ENCODE data around the gene QRICH1.

Gene QRICH1

GRCh38 chr3:49027634-49028033 lies 66.2 kb downstream of the QRICH1 start:
- H3K36me3 ChIP-seq (ENCODE audit: control insufficient read depth, insufficient read depth, low read length), result peaks cover 34% of the 10 kb centered on the region
- no peak for DNase-seq (ENCODE audit: extremely low read depth, insufficient read length)
- peak overlapping the region; percentile 84; the same call in 1 of the 2 replicates for H3K4me3 ChIP-seq (replicated peaks; ENCODE audit: low read depth, low read length)
- H3K27me3 ChIP-seq (replicated peaks; ENCODE audit: control insufficient read depth, insufficient read depth, low read length), result no peaks in the 10 kb centered on the region
- TF ChIP-seq CTCF (IDR thresholded peaks at IDR 0.05; ENCODE audit: insufficient read depth, low read length, poor library complexity, severe bottlenecking), result no peak

- no peak overlapping the region for H3K4me3 ChIP-seq (replicated peaks; ENCODE audit: low read depth, low read length)
- peaks cover 30% of the 10 kb centered on the region for H3K36me3 ChIP-seq (ENCODE audit: control insufficient read depth, insufficient read depth, low read length)
- no peak for TF ChIP-seq CTCF (IDR thresholded peaks at IDR 0.05; ENCODE audit: insufficient read depth, low read length, poor library complexity, severe bottlenecking)
Measured at GRCh38 chr3:49026536-49026935, 67.3 kb downstream of the QRICH1 start.

GRCh38 chr3:49025793-49026520 lies 67.9 kb downstream of the QRICH1 start:
- no peak for DNase-seq (ENCODE audit: extremely low read depth, insufficient read length)
- Histone ChIP-seq H3K36me3 (ENCODE audit: control insufficient read depth, insufficient read depth, low read length) (peaks cover 28% of the 10 kb centered on the region), H3K4me3 (replicated peaks; ENCODE audit: low read depth, low read length) (no peak overlapping the region), H3K27me3 (replicated peaks; ENCODE audit: control insufficient read depth, insufficient read depth, low read length) (no peaks in the 10 kb centered on the region)
- no peak for TF ChIP-seq CTCF (IDR thresholded peaks at IDR 0.05; ENCODE audit: insufficient read depth, low read length, poor library complexity, severe bottlenecking)

More at GRCh38 chr3:49026536-49026935, 67.3 kb downstream of the QRICH1 start:
- no peaks in the 10 kb centered on the region for H3K27me3 ChIP-seq (replicated peaks; ENCODE audit: control insufficient read depth, insufficient read depth, low read length)
- no peak for DNase-seq (ENCODE audit: extremely low read depth, insufficient read length)

- DNase-seq (ENCODE audit: extremely low read depth, insufficient read length), result no peak
- peaks cover 27% of the 10 kb centered on the region for H3K36me3 ChIP-seq (ENCODE audit: control insufficient read depth, insufficient read depth, low read length)
- TF ChIP-seq CTCF (IDR thresholded peaks at IDR 0.05; ENCODE audit: insufficient read depth, low read length, poor library complexity, severe bottlenecking), result no peak
- H3K27me3 ChIP-seq (replicated peaks; ENCODE audit: control insufficient read depth, insufficient read depth, low read length), result no peaks in the 10 kb centered on the region
- no peak overlapping the region for H3K4me3 ChIP-seq (replicated peaks; ENCODE audit: low read depth, low read length)
Measured at GRCh38 chr3:49025005-49025792, 68.7 kb downstream of the QRICH1 start.

- DNase-seq (ENCODE audit: extremely low read depth, insufficient read length), result no peak
- H3K4me3 ChIP-seq (replicated peaks; ENCODE audit: low read depth, low read length), result no peak overlapping the region
- no peaks in the 10 kb centered on the region for H3K27me3 ChIP-seq (replicated peaks; ENCODE audit: control insufficient read depth, insufficient read depth, low read length)
- TF ChIP-seq CTCF (IDR thresholded peaks at IDR 0.05; ENCODE audit: insufficient read depth, low read length, poor library complexity, severe bottlenecking), result no peak
- H3K36me3 ChIP-seq (ENCODE audit: control insufficient read depth, insufficient read depth, low read length), result peaks cover 27% of the 10 kb centered on the region
Measured at GRCh38 chr3:49024449-49024848, 69.4 kb downstream of the QRICH1 start.

Measured in GM06990 (cell line).